NCI-H748 (cell line): ENCODE data around the gene PROSER3.

Source experiments
- DNase-seq: peaks from one replicate; lab custom pipeline; 2025; ENCODE audit not compliant: unreplicated experiment; lab: John Stamatoyannopoulos, UW

PROSER3 gene

DNA sequence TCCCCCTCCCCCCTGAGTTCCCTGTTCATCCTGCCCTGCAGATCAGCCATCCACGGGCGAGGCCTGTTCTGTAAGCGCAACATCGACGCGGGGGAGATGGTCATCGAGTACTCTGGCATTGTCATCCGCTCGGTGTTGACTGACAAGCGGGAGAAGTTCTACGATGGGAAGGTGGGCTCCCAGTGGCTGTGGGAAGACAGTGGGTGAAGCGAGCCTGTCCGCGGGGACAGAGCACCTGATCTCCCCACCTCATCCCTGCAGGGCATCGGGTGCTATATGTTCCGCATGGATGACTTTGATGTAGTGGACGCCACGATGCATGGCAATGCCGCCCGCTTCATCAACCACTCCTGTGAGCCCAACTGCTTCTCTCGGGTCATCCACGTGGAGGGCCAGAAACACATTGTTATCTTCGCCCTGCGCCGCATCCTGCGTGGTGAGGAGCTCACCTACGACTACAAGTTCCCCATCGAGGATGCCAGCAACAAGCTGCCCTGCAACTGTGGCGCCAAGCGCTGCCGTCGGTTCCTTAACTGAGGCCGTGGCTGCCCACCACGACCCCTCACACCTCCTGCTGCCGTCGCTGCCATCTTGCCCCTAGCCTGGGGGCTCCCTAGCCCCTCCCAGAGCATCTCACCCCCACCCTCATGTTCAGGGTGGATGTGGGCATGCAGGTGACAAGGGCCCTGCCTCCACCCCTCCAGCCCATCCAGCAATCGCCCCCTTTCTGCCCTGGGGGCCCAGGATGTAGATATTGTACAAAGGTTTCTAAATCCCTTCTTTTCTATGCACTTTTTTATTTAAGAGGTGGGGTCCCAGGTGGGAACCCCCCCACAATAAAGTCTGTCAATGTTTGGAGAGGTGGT, 19.7 kb upstream of the PROSER3 start:
- DNase-seq, result no peak

DNA sequence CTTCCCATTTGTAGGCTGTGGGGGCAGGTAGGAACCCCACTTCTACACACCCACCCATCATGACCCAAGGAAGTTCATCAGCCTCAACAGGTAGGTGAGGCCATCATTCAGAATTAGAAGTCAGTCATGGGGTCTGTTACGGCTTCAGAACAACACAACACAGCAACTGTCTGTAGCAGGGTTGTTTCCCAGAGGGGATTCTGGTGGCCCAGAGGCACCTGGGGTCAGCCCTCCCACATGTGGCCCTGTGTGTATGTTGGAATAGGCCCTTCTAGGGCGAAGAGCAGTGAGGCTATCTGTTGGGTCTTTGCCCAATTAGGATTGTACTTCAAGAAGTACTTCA, 19.1 kb upstream of the PROSER3 start:
- no peak for DNase-seq

DNA sequence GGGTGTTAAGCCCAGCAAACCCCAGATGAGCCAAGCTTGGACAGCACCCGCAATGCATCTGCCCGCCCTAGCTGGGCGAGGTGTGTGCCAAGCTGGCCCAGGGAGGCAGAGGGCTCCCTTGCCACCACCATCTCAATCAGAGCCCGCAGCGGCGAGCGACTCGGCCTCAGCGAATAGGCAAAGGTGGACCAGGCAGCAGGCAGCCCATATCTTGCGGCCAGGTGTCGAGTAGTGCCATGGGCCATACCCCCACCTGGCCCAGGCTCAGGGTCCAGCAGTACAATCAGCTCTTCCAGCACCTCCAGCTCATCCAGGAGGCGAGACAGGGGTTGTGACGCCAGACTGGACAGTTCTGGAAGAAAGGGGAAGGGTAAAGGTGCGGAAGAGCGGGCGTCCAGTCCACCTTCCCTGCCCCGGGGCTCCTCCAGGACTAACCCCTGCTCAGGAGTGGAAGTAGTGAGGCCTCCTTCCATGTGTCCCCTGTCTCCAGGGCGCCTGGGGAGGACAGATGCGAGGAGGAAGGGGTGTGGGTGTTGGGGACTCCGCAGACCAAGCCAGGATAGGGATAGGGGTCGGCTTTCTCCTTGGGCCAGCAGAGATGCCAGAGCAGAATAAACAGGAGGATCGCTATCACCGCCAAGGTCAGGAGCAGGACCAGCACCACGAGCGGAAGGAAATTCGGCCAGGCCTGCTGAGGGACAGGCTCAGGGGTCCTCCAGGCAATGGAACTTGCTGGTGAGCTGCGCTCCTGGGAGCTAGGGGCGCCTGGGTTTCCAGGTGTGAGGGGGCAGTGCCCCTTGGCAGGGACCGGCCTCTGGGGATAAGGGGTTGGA, 18.5 kb upstream of the PROSER3 start:
- DNase-seq, result no peak

DNA sequence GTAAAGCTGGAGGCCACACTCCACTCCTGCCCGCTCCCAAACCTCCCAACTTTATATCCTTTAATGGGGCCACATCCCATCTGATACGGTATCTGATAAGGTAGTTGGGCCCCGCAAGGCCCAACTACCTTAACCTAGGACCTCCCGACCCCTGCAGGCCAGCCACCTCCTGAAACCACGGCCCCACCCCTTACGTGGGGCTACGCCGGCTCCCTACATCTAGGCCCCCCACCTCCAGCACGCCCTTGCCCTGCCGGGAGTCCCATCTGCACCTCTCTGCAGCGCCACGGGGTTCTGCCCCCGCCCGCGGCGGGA, 17.9 kb upstream of the PROSER3 start:
- DNase-seq, result no peak

DNA sequence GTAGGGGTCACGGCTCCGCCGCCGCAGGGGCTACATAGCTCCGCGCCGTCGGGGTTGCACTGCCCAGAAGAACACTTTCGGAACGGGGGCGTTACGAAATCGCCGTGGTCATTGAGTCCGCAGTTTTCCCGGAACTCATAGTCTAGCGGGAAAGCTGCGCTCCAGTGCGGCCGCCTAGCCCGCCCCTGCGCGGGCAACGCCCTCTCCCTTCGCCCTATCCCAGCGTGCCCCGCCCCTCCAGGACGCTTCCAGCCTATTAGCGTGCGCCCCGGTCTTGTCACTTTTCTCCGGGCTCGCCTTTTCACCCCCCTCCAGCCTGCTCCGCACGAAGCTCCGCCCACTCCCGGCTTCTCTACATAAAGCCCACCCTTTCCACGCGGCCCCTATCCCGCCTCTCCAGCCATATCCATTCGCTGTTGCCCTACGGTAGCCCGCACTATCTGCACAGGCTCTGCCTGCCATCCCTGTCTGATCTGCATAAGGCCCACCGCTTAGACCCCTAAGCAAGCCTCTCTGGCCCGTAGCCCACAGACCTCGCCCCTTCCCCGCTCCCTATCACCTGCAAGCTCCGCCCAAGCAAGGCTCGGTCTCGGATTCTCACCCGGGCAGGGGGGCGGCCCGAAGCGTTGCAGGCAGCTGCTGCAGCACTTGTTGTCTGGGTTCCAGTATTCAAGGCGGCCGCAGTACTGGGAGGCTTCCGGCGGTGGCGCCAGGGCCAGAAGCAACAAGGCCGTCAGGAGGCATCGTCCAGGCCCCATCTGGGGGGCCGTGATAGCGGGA, 17.4 kb upstream of the PROSER3 start:
- DNase-seq, result peak; percentile 100

DNA sequence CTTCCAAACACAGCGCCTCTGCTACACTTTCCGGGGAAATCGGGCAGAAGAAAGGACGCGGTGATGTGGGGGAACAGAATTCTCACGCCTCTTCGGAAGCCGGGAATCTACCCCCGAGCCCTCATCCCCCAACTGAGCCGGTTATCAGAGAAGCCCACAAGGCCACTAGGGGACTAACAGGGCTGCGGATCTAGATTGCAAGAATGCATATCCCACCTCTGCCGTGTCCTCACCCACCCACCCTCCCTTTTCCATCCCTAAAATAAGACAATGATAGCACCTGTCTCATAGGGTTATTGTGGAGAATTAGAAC, 16.8 kb upstream of the PROSER3 start:
- no peak for DNase-seq

DNA sequence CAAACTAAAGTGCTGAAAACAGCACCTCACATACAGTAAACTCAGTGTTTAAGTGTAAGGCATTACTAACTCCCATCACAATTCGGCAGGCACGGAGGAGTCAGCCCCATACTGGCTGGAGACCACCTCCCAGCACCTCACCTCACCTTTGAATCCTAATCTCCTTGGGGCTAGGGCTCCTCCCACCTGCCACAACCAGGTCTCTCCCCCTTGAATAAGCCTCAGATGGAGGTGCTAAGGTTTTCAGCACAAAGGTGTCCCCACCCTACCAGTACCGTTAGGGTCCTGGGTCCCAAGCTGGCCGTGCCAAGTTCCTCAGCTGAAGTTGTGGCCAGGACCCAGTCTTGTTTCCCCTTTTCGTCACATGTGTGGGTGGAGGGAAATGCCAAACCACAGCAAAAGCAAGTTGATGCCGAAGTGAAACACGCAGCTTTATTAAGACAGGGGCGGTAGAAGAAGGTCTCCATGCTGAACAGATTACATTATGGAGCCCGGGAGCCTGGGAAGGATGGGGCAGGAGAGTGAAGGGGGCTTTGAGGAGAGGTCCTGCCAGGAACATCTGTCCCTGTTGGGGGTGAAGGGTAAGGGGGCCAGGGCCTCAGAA, 15.8 kb upstream of the PROSER3 start, which contains the start of gene IGFLR1:
IGFLR1 (minus strand) TSS at position 332 of the 604 bp plus-strand sequence. CDS start 1,272 bp downstream, outside the sequence.
- no peak for DNase-seq

DNA sequence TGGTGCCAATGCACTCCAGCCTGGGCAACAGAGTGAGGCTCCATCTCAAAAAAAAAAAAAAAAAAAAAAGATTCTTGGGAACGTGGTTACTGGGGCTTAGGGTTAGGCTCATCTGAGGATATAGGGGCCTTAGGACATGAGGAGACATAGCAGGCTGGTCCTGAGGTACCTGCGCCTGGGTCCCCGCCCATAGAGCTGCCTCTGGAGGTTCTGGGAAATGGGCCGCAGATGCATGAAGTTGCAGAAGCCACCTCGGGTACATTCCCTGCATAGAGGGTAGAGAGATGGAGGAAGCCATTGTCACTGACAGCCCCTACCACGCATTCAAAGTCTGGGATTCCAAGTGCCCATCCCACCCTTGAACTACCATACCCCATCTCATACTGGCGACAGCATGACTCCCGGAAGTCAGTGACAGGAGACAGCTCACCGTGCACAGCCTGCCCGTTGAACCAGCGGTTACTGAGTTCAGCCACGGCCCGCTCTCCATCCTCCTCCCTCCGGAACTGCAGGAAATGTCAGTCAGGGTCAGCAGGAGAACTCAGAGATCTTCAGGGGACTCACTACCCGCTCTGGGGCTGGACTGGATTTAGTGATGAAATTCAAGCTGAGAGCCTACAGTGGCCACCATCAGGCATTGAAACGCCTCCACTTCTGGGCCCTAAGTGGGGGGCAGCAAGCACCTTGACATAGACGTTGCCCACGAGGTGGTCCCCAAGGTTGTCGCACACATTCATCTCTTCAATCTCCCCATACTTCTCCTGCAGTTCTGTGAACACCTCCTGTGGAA, 14.1 kb upstream of the PROSER3 start:
- no peak for DNase-seq

DNA sequence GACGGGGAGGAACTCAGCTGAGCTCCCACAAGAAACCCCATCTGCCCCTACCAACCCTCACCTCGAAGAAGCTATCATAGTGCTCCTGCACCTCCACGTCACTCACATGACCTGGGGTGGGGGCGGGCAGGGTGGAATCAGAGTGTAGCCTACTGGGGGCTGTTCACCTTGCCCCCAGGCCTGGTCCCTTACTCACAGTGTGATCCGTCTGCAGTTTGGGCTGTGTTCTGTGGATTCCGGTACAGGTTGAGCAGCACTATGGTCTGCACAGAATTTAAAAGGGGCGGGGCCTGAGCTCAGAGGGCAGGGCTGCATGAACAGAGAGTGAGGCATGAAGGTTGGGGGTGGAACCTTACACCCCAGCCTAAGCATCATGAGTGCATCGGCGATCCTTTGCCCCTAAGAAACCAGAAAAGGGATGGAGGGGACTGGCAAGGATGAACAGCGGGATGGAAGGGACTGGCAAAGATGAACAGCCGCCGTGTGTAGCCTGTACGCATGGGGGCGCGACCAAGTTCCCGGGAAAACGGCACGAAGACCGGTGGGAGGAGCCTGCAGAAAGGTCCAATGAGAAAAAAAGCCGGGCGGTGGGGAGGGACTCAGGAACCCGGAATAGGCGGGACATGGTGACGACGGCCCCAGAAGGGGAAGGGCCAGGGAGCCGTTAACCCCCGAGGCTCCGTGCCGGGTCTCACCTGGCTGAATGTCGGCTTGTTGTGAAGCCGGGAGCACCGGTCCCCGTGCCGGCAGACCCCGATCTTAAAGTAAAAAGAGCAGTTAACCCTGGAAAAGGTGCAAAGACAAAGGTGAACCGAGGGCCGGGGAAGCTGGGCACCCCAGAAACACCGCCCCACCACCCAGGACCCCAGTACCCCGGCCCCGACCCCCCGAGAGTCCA, 13.3 kb upstream of the PROSER3 start:
- peak; percentile 98 for DNase-seq

DNA sequence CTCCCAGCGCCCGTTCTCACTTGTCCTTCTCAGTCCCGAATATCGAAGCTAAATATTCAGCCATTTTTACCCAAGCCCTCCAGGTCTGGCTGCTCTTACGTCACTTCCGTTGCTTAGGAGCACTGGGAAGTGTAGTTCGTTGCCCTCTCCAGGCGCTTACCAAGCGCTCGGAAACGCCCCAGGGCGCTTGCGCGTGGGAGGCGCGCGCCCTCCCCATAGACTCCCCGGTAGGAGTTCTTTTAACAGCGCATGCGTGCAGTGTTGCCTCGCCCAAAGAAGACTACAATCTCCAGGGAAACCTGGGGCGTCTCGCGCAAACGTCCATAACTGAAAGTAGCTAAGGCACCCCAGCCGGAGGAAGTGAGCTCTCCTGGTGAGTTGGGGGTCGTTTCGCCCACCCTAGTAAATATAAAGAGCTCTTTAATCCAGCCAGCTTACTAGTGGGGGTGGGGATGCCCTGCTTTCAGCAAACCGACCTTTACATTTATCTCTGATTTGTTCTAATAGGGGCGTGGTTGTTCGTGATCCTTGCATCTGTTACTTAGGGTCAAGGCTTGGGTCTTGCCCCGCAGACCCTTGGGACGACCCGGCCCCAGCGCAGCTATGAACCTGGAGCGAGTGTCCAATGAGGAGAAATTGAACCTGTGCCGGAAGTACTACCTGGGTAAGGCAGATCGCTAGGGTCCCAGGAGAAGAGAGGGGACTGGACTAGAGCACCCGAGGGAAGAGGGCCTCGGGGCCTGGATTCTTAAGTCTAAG, 12.5 kb upstream of the PROSER3 start, which contains the start of the genes PSENEN and U2AF1L4:
PSENEN (plus strand) TSS at position 324 of the 759 bp plus-strand sequence; CDS start at position 604, 280 bp downstream.
U2AF1L4 (minus strand) TSS at position 91 of the 759 bp plus-strand sequence; CDS start at position 64, 27 bp downstream.
- peak; percentile 100 for DNase-seq

DNA sequence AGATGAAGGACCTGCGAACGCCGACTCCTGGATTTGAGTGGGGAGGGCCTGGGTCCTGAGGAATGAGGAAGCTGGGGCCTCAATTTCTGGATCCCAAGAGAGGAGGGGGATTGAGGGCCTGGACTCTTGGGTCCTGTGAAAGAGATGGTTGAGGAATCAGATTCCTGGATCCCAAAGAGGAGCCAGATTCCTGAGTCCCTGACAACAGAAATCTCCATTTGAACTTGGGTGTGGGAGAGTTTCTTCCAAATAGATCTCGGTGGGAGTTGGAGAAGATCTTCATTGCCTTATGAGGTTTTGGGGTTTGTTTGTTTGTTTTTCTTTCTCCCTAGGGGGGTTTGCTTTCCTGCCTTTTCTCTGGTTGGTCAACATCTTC, 11.9 kb upstream of the PROSER3 start:
- DNase-seq, result no peak

DNA sequence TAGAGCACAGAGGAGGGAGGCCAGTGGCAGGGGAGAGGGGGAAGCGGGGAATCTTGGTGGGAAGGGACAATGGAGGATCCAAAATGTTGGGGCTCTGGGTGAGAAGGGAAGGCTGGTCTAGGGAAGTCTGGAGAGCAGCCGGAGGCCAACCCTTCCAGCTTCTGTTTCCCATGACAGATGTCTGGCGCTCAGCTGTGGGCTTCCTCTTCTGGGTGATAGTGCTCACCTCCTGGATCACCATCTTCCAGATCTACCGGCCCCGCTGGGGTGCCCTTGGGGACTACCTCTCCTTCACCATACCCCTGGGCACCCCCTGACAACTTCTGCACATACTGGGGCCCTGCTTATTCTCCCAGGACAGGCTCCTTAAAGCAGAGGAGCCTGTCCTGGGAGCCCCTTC, 11.4 kb upstream of the PROSER3 start:
- no peak for DNase-seq

DNA sequence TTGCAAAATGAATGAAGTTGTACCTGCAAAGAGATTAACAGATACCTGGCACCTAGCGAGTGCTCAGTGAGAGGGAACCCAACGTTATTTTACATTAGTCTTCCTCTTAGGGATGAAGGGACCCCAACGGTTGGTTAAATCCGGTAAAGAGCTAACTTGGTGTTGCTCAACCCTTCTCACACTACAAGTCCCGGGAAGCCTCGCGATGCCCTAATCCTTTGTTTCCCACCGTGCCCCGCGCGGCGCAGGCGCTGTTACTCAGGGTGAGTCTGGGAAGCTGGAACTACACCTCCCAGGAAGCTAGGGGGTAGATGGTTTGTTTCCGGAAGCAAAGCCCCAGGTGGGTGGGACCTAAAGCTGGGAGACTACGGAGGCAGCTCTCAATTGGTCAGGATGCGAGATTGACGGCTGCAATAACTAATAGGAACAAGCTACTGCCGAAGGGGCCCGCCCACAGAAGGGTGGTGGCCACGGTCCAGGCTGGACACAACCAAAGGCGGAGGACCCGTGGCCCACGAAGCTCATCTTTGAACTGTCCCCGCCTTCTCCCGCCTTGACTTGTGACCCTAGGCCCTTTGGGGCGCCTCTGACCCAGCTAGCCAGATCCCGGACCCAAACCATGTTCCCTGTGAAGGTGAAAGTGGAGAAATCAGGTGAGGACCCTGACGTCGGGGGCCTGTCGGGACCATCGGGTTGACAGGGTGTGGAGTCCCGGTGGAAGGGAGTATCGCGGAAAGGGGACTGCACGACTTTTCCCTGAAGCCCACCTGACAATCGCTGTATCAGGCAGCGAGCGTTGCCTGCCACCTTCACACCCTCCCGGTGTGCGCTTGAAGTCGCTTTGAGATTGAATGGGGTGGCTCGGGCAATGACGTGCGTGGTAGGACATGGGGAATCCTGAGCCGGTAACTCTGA, 9.6 kb upstream of the PROSER3 start, which contains the start of gene LIN37:
LIN37 (plus strand) TSS at position 471 of the 915 bp plus-strand sequence; CDS start at position 620, 149 bp downstream.
- DNase-seq, result peak; percentile 100

DNA sequence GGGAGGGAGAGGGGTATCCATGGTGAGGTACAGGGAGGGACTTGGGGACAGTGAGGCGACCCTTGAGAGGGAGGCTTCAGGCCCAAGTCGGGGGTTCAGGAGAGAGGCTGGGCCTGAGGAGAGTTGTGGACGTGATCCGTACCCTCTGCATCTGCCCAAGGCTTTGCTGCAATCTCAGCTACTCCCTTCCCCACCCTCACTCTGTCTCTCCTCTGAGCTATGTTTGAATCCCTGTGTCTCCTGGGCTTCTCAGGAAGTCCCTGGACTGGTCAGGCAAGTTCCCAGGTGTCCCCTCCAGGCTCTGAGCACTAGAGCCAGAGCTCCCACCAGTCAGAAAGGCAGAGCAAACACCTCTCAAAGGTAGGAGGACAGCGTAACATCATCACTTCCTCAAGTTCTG, 7.8 kb upstream of the PROSER3 start:
- no peak for DNase-seq

DNA sequence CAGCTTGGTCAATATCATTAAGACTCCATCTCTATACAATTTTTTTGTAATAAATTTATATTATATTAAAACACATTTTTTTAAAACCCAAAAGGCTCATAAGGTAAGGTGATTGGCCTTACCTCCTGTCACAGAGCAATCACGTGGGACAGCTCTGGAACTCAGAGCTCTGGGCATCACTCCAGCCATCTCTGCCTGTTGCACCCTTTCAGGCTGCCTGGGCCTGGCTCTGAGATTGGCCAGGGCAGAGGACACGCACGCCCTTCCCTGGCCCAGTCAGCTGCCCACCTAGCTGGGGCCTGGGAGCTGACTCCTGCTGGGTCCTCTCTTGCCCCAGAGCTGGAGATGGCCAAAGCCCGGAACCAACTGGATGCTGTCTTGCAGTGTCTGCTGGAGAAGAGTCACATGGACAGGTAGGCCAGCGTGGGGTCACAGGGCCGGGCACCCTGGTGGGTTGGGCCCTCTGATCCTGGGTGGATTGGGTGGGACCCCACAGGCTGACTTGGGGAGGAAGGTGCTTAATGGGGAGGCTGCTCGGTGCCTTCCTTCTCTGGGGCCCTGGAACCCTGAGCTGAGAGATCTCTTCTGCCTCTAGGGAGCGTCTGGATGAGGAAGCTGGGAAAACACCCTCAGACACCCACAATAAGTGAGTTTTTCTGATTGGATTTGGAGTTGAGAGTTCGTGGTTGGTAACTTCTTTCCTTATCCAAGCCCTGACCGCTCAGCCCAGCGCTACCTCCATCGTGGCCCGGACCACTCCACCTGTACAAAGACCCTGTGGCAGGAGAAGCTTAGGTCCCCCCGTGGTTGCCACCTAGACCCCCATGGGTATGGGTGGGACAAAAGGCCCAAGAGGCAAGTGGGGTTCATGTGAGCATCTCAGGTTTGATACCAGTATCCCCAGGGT, 5.9 kb upstream of the PROSER3 start:
- no peak for DNase-seq

DNA sequence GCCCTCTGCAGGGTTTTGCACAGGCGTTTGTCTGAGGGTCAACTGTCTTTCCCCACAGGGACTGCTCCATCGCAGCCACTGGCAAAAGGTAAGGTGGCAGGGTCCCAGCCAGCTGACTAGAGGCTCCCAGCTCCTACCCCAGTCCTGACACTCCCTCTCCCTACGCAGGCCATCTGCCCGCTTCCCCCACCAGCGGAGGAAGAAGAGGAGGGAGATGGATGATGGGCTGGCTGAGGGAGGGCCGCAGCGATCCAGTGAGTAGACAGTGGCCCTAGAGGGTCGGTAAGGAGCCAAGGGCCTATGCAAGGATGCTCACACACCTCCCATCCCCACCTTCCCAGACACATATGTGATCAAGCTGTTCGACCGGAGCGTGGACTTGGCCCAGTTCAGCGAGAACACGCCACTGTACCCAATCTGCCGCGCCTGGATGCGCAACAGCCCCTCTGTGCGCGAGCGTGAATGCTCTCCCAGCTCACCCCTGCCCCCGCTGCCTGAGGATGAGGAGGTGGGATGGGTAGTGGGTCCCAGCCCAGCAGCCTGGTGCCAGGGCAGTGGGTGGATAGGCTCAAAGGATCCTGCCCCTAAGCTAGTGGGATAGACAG, 5.1 kb upstream of the PROSER3 start:
- no peak for DNase-seq
